Karpas-422 (cell line): ENCODE results near the gene FAM3A. TPM values are rescaled to one million over a fixed set of nuclear protein-coding genes. Genes with fewer than 3 reads are reported as not detected.
A peak's percentile ranks its signal among the peaks of the same experiment; 100 is the strongest.

Source experiments
- DNase-seq: peaks from one replicate; pipeline ENCODE4 v3.0.0-alpha.2; 2015
- H2AFZ ChIP-seq: fragments of 200-600 bp; sonication (generic); 2 replicates; pipeline ENCODE4 v1.6.1; 2014; ENCODE audit warnings: antibody characterized with exemption, low read length, mixed read lengths
- H3K27ac ChIP-seq: fragments of 200-600 bp; sonication (generic); 2 replicates; pipeline ENCODE4 v1.5.1; 2014; ENCODE audit warnings: mild to moderate bottlenecking, low read length, moderate library complexity
- H3K27me3 ChIP-seq: fragments of 200-600 bp; sonication (generic); 2 replicates; pipeline ENCODE4 v1.6.1; 2014; ENCODE audit warnings: low read length, mixed read lengths
- H3K36me3 ChIP-seq: fragments of 200-600 bp; sonication (generic); 2 replicates; pipeline ENCODE4 v1.6.1; 2014; ENCODE audit warnings: low read length, mixed read lengths; ENCODE audit not compliant: insufficient read depth
- H3K4me1 ChIP-seq: fragments of 200-600 bp; sonication (generic); 2 replicates; pipeline ENCODE4 v1.6.1; 2014; ENCODE audit warnings: mild to moderate bottlenecking, low read length, mixed read lengths
- H3K4me2 ChIP-seq: fragments of 200-600 bp; sonication (generic); 2 replicates; pipeline ENCODE4 v1.6.1; 2014; ENCODE audit warnings: low read length, low read depth, mild to moderate bottlenecking; ENCODE audit not compliant: poor library complexity, severe bottlenecking
- H3K4me3 ChIP-seq: fragments of 200-600 bp; sonication (generic); 2 replicates; pipeline ENCODE4 v1.5.1; 2014; ENCODE audit warnings: mild to moderate bottlenecking, antibody characterized with exemption, low read length, mixed read lengths
- H3K79me2 ChIP-seq: fragments of 200-600 bp; sonication (generic); 2 replicates; pipeline ENCODE4 v1.6.1; 2014; ENCODE audit warnings: mild to moderate bottlenecking, low read length, mixed read lengths
- H3K9ac ChIP-seq: fragments of 200-600 bp; sonication (generic); 2 replicates; pipeline ENCODE4 v1.6.0; 2014; ENCODE audit warnings: low read length
- H3K9me2 ChIP-seq: fragments of 200-600 bp; sonication (generic), shearing (Covaris generic); replicated peaks from 2 replicates; pipeline ENCODE4 v1.6.0; 2014; ENCODE audit warnings: mild to moderate bottlenecking, low read length, moderate library complexity; ENCODE audit not compliant: insufficient read depth
- H3K9me3 ChIP-seq: fragments of 300-700, 200-600 bp; sonication (generic); 2 replicates; pipeline ENCODE4 v1.6.1; 2014; ENCODE audit warnings: low read length, mixed read lengths
- H4K20me1 ChIP-seq: fragments of 200-600 bp; sonication (generic); 2 replicates; pipeline ENCODE4 v1.6.1; 2014; ENCODE audit warnings: mild to moderate bottlenecking, antibody characterized with exemption, low read length, low read depth; ENCODE audit not compliant: insufficient read depth
- total RNA-seq: library from RNA; depleted of rRNA; stranded (reverse); fragments of >200 nt; shearing (Covaris generic); gene quantifications from 2 replicates; pipeline ENCODE4 v1.2.3, GENCODE V29; 2014; ENCODE audit warnings: low replicate concordance

FAM3A gene
- total RNA-seq, 1 experiment from 2014 or later = 14.0 TPM

DNA sequence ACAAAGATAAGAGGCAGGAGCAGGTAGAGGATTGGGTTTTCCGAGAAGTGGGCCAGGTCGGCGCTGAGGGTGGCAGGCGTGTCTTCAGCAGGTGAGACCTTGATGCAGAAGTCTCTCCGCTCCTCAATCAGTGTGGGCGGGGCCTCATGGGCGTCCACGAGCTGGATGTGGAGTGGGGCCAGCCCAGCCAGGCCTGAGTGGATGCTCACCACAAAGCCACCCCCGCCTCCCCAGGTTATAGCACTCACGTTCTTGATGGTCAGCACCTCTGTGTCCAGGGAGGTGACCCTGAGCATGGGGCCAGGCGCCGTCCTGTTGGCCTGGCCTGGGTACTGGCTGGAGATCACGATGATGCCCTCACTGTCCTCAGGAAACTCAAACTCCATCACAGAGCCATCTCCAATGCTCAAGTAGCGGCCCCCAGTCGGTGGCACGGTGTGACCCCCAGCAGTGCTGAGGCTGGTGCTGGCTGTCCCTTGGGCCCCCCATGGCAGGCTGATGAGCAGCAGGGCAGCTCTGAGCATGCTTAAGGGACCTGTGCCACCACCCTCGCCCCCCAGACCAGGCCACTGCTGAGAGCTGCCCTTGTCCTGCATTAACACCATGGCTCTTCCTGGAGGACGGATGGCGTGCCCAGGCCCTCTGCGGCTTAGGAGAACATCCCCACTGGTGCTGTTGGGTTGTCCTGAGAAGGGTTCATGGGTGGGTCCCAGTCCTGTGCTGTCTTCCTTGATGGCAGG is 27.5 kb downstream of the FAM3A start:
- DNase-seq = no peak
- peak overlapping the region; percentile 84 for H3K9ac ChIP-seq
- no peaks in the 10 kb centered on the region for H3K9me3 ChIP-seq
- no peak overlapping the region for H3K27ac ChIP-seq
- H3K27me3 ChIP-seq = no peaks in the 10 kb centered on the region
- H3K4me1 ChIP-seq = peaks cover 47% of the 10 kb centered on the region
- H4K20me1 ChIP-seq = no peaks in the 10 kb centered on the region; the same call in 1 of the 2 replicates
- H2AFZ ChIP-seq = no peak overlapping the region
- H3K36me3 ChIP-seq = peaks cover 4% of the 10 kb centered on the region; the same call in 1 of the 2 replicates
- peak overlapping the region; percentile 75 for H3K4me2 ChIP-seq
- H3K4me3 ChIP-seq = peak overlapping the region; percentile 74; the same call in 1 of the 2 replicates
- no peaks in the 10 kb centered on the region for H3K9me2 ChIP-seq
- H3K79me2 ChIP-seq = peaks cover 32% of the 10 kb centered on the region

DNA sequence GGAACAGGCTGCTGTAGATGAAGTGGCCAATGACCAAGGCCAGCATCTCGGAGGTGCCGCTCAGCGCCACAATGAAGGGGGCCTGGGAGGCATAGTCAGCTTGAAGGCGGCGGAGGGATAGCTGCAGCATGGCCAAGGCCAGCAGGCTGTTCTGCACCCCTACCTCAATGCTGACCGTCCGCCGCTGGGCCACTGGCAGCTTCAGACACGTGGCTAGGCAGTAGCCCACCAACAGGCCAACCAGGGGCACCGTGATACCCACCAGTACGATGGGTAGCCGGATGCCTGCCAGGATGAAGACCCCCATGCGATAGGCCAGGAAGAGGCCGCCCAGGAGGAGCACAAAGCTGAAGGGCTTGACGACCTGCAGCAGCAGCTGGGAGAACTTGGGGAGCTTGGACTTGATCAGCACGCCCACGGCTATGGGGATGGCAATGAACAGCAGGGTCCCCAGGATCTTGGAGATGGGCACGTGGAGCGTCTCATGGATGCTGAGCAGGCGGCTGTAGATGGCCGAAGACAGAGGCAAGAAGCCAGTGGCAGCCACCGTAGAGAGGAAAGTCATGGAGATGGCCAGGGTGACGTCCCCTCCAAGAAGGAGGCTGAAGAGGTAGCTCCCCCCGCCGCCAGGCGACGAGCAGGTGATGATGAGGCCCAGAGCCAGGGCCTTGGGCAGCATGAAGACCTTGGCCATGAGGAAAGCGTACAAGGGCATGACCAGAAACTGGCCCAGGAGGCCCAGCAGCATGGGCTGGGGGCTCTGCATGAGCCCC is 28.3 kb downstream of the FAM3A start:
- Histone ChIP-seq H3K4me3 (peak overlapping the region; percentile 67; the same call in 1 of the 2 replicates), H3K36me3 (peaks cover 4% of the 10 kb centered on the region; the same call in 1 of the 2 replicates), H3K27me3 (no peaks in the 10 kb centered on the region), H2AFZ (no peak overlapping the region), H3K27ac (peak overlapping the region; percentile 35; the same call in 1 of the 2 replicates), H3K9me3 (no peaks in the 10 kb centered on the region), H4K20me1 (no peaks in the 10 kb centered on the region; the same call in 1 of the 2 replicates), H3K9me2 (no peaks in the 10 kb centered on the region), H3K4me1 (peaks cover 55% of the 10 kb centered on the region), H3K4me2 (peak overlapping the region; percentile 66), H3K79me2 (peaks cover 32% of the 10 kb centered on the region), H3K9ac (peak overlapping the region; percentile 66; the same call in 1 of the 2 replicates)
- DNase-seq = no peak

DNA sequence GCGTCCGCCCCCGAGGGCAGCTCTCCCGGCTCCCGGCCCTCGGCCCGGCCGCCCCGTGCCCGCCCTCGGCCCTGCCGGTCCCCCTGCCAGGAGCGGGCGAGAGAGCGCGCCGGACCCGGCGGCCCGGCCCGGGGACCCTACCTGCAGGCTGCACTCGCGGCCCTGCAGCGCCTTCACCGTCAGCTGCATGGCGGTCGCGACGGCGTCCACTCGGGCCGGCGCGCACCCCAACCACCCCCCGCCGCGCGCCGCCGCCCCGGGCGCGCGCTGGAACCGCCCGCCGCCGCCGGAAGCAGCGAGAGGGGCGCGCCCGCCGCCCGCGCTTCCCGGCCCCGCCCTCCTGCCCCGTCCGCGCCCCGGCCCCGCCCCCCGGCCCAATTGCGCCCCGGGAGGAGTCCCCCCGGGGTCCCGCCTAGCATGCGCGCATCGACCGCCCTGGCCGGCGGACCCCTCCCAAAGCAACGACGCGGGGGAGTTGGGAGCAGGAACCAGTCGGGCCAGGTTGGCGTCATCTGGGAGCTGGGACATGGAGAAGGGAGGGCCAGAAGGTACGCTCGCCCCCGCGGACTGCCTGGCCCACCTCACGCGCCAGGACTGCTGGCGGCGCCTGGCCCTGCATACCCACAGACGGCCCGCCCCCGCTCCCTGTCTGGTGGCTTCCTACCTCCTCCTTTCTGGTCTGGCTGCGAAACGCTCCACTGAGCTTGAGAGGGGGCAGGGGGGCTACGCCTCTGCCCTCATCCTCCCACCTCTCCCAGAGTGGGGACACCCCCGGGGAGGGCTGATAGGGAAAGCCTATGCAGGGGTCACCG is 29.4 kb downstream of the FAM3A start, which contains the start of gene UBL4A:
Gene UBL4A (minus strand): TSS at position 220 of the 812 bp plus-strand sequence. CDS start 31 bp downstream, at position 189.
- peak; percentile 84 for DNase-seq

DNA sequence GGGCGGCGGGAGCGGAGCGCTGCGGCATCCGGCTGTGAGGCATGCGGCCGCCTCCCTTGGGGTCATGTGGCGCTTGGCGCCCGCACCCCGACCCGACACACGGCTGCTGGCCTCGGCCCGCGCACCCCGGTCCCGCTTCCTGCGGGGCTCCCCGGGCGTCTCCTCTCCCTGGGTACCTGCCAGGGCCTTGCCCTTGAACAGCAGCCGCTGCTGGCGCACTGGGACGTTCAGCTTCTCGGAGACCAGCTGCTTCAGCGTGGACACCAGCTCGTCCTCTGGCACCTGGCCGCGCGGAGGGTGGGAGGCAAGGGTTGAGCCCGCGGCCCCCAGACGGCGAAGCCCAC is 30.0 kb downstream of the FAM3A start:
- Histone ChIP-seq H3K4me1 (peaks cover 66% of the 10 kb centered on the region), H3K9ac (peak overlapping the region; percentile 94), H4K20me1 (no peaks in the 10 kb centered on the region; the same call in 1 of the 2 replicates), H3K27me3 (no peaks in the 10 kb centered on the region), H3K4me2 (peak overlapping the region; percentile 81), H3K27ac (peak overlapping the region; percentile 75), H3K36me3 (peaks cover 4% of the 10 kb centered on the region; the same call in 1 of the 2 replicates), H2AFZ (no peak overlapping the region), H3K9me2 (no peaks in the 10 kb centered on the region), H3K9me3 (no peaks in the 10 kb centered on the region), H3K79me2 (peaks cover 32% of the 10 kb centered on the region), H3K4me3 (peak overlapping the region; percentile 78)
- DNase-seq = peak; percentile 69

More for the DNA sequence above, 29.4 kb downstream of the FAM3A start, which contains the start of gene UBL4A:
- Histone ChIP-seq H3K4me2 (peak within 1 kb of the TSS; percentile 81), H3K9me3 (no peaks in the 10 kb centered on the region), H3K79me2 (peaks cover 32% of the 10 kb centered on the region), H4K20me1 (no peaks in the 10 kb centered on the region; the same call in 1 of the 2 replicates), H3K27ac (peak within 1 kb of the TSS; percentile 75), H3K27me3 (no peaks in the 10 kb centered on the region), H2AFZ (no peak within 1 kb of the TSS), H3K36me3 (peaks cover 4% of the 10 kb centered on the region; the same call in 1 of the 2 replicates), H3K9me2 (no peaks in the 10 kb centered on the region), H3K4me1 (peaks cover 66% of the 10 kb centered on the region), H3K4me3 (peak within 1 kb of the TSS; percentile 78), H3K9ac (peak within 1 kb of the TSS; percentile 94)

DNA sequence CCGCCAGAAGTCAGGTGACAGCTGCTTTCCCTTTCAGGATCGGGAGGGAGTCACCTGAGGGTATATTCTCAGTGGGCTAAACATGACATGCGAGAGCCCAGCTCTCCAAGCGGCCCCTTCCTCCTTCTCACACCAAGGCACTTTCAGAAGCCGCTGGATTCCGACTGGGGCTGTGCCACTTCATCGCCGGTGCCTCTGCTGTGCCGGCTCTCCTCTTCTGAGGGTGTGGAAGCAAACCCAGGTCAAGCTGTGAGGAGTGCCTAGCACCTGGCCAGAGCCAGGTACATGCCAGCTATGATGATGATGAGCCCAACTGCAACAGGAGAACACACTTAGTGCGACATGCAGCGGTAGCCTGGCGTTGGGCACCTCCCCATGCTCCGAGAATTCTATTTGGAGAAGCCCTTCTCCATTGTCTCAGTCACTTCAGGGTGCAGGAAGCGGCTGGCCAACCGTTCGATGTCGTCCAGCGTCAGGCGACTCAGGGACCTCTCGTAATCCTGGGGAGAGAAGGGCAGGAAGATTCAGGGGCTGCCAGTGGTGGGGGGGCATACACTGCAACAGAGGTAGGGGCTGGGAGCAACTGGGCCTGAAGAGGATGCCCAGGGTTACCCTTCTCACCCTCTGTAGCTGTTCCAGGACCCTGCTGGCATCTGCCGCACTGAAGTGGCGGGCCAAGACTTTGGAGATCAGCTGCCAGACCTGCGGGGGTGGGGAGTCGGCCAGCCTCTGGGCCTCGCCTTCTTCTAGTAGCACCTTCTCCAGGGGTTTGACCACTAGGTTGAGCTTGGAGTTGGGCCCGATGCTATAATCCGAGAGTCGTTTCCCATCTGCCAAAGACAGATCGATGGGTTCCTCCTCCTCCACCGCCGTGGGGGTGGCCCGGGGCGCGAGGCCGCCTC is 30.6 kb downstream of the FAM3A start:
- Histone ChIP-seq H2AFZ (no peak overlapping the region), H3K79me2 (peaks cover 32% of the 10 kb centered on the region), H3K27me3 (no peaks in the 10 kb centered on the region), H3K9me2 (no peaks in the 10 kb centered on the region), H3K9me3 (no peaks in the 10 kb centered on the region), H3K27ac (peak overlapping the region; percentile 75), H3K4me2 (peak overlapping the region; percentile 81), H3K4me1 (peaks cover 66% of the 10 kb centered on the region), H3K4me3 (peak overlapping the region; percentile 78), H4K20me1 (no peaks in the 10 kb centered on the region; the same call in 1 of the 2 replicates), H3K9ac (peak overlapping the region; percentile 94), H3K36me3 (peaks cover 4% of the 10 kb centered on the region; the same call in 1 of the 2 replicates)
- no peak for DNase-seq

DNA sequence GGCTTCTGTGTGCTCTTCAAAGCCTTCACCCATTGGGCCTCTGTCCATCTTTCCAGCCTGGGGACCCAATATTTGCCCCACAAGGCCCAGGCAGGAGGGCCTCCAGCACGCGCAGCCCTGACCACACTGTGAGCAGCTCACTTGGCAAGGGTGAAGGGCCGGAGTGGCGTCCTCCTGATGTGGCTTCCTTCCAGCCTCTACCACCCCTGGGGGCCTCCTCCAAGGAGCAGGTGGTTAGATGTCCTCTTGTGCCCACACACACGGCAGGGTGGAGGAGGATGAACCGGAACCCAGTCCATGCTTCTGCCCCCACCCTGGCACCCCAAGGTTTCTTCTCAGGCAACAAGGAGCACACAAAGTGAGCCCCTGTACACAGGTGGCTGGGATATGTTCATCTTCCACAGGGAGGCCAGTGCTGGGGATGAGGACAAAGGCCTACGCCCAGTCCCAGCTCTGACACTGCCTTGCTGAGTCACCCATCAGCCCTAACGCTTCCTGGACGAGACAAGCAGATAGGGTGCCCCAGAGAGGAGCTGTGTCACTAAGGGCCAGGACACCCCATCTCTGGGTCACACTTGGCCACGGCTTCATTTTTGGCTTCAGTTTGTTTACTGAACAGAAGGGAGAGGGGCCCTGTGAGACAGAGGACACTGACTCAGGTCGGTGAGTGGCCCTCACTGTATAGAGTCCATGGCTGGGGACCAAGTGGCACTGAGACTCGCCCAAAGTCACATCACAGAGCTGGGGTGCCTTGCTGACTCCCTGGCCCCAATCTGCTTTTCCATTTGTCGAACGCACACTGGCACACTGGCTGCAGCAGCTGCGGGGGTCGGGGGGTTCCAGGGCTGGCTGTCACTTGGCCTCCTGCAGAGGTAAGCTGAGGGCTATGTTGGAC is 31.5 kb downstream of the FAM3A start:
- Histone ChIP-seq H4K20me1 (no peaks in the 10 kb centered on the region), H3K9me3 (no peaks in the 10 kb centered on the region), H3K27me3 (no peaks in the 10 kb centered on the region), H3K36me3 (peaks cover 4% of the 10 kb centered on the region; the same call in 1 of the 2 replicates), H2AFZ (no peak overlapping the region), H3K4me2 (peak overlapping the region; percentile 81), H3K9me2 (no peaks in the 10 kb centered on the region), H3K79me2 (peaks cover 26% of the 10 kb centered on the region), H3K27ac (no peak overlapping the region), H3K4me3 (0 out of 2 replicates have a peak overlapping the region, but pooled peaks have one; percentile 78), H3K4me1 (peaks cover 71% of the 10 kb centered on the region), H3K9ac (no peak overlapping the region)
- DNase-seq = no peak
